Activated CD8-positive, alpha-beta memory T cell treated with anti-CD3 and anti-CD28 coated beads for 24 hours (primary cell): ENCODE data around the gene H2BK1.

Source experiments
- DNase-seq: peaks from one replicate; pipeline ENCODE4 v3.0.0-alpha.2; 2020

H2BK1 gene

GRCh38 chr7:151231080-151231479 lies 20.8 kb upstream of the H2BK1 start:
- DNase-seq = no peak

DNA sequence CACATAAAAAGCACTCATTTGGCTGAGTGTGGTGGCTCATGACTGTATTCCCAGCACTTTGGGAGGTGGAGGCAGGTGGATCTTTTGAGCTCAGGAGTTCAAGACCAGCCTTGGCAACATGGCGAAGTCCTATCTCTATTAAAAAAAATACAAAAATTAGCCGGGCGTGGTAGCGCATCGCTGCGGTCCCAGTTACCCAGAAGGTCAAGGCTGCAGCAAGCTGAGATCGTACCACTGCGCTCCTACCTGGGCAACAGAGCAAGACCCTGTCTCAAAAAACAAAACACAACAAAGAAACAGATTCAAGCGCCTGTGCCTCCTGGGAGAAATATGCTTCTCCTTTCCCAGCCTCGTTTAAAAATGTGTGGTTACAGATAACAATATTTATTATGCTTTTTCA lies 19.0 kb upstream of the H2BK1 start:
- no peak for DNase-seq

GRCh38 chr7:151228024-151228866 lies 18.0 kb upstream of the H2BK1 start:
- no peak for DNase-seq

GRCh38 chr7:151226875-151227782 lies 16.8 kb upstream of the H2BK1 start, which contains the start of gene ABCF2:
ABCF2 (minus strand) TSS chr7:151227205; CDS start chr7:151226458, 747 bp downstream.
- DNase-seq = peak; percentile 99

GRCh38 chr7:151226560-151226874 lies 16.2 kb upstream of the H2BK1 start:
- no peak for DNase-seq

DNA sequence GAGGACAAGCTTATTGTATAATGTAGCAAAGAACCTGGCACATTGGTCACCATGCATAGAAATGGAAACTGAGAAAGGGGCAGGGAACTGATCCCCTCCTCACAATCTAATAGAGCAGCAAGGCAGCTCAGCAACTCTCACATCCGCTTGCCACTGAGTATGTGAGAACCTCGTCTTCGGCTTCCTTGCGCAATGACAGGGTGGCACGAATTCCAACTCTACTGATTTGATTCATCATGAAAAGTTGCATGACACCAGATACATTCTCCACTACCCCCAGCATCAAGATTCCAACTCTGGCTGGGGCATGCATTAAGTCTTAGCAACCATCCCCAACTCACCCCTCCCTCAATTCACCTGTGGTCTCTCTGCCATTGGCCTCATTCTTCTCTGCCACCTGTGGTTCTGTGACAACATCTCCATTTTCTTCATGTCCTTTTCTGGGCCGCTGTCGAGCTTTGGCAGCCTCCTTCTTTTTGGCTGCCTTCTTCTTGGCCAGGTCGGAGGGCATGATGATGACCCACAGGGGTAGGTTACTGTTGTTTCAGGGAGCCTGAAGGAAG lies 15.7 kb upstream of the H2BK1 start:
- no peak for DNase-seq

DNA sequence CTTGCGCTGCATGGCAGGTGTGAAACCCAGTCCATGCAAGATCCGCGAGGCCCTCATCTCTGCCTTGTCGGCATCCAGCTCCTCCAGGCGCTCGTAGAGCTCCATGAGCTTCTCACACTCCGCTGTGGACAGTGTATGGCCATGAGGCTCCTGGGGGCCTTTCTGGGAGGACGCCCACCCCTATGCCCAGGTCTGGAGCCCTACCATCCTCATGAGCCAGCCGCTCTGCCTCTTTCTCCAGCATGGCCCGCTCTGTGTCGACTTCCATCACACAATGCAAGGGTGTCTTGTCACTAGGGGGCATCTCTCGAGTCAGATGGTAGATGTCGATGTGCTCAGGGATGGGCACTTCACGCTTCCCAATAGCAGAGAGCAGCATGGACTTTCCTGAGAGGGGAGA lies 13.4 kb upstream of the H2BK1 start:
- DNase-seq = no peak

DNA sequence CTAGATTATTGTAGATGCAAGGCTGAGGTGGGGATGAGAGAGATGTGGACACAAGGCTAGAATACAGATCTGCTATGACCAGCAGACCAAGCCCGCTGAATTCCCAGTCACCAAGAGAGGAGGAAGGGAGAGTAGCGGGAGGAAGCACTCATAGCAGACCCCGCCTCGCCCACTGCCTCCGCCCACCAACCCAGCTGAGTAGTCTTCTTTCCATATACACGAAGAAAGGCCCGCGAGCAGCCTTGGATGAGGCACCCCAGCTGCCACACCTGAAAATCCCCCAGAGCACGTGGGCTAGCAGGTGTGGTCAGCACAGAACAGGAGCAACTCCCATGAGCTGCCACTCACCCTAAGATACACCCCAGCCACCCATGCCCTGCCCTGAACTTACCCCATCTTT lies 7.9 kb upstream of the H2BK1 start:
- no peak for DNase-seq

DNA sequence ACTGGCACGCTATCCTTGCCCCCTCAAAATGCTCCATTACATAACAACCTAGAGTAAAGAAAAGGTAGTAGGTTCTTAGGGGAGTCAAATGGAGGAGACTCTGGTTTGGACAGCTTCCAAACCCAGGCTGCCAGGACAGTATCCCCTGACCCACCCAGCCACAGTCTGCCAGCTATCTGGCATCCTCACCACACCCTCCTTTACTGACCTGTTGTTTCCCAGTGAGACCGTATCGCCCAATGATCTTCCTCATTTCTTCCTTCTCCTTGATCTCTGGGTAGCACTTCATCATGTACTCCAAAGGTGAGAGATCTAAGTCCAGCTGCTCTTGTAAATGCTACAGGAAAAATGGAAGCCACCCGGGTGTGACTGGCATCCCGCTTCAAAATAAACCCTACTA lies 5.1 kb upstream of the H2BK1 start:
- DNase-seq = no peak

- no peak for DNase-seq
Measured at GRCh38 chr7:151213826-151214225, 3.5 kb upstream of the H2BK1 start.

DNA sequence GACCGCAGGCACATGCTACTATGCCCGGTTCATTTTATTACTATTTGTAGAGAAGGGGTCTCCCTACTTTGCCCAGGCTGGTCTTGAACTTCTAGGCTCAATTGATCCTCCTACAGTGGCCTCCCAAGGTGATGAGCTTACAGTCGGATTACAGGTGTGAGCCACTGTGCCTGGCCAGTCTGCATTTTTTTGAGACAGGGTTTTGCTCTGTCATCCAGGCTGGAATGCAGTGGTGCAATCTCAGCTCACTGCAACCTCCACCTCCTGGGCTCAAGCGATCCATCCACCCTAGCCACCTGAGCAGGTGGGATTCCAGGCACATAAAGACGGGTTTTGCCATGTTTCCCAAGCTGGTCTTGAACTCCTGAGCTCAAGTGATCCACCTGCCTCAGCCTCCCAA lies 2.3 kb upstream of the H2BK1 start:
- no peak for DNase-seq

GRCh38 chr7:151211155-151211772 lies 976 bp upstream of the H2BK1 start:
- no peak for DNase-seq

DNA sequence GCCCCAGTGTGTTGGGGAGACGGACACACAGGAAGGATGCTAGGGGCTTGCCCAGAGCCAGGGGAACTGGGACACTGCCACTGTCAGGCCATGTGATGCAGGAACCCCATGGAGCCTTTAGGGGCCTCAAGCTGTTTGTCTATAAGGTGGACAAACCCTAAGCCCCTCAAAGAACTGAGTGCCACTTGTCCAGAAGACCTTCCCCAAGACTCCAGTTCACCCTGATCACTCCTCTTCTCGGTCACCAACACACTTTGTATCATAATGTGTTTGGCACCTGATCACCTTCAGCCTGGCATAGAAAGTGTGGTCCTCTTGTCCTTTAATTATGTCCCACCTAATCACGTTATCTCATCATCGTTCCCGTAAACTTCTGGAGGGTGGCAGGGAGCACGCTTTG lies 700 bp downstream of the H2BK1 start:
- DNase-seq = no peak

GRCh38 chr7:151208253-151208862 lies 1.9 kb downstream of the H2BK1 start:
- DNase-seq = no peak

- no peak for DNase-seq
Measured at GRCh38 chr7:151207804-151208203, 2.5 kb downstream of the H2BK1 start.

- no peak for DNase-seq
Measured at GRCh38 chr7:151207315-151207714, 3.0 kb downstream of the H2BK1 start.

GRCh38 chr7:151206914-151207313 lies 3.4 kb downstream of the H2BK1 start:
- no peak for DNase-seq

DNA sequence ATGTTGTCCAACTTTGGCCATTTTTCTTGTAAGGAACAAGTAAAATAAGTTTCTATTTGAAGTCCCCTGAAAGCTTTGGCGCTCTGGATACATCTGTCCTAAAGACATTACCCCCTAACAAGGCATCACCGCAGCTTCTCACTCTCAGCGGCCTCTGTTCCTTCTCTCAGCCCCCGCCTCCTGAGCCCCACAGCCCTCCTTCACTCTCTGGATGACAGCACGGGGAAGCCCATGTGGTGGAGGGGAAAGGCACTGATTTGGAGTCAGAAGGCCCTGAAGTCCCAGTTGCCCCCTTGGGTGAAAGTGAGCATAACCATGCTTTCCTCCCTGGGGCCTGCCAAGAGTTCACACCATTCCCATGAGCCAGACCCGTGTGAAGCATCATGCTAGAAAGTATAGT lies 4.6 kb downstream of the H2BK1 start:
- DNase-seq = no peak

DNA sequence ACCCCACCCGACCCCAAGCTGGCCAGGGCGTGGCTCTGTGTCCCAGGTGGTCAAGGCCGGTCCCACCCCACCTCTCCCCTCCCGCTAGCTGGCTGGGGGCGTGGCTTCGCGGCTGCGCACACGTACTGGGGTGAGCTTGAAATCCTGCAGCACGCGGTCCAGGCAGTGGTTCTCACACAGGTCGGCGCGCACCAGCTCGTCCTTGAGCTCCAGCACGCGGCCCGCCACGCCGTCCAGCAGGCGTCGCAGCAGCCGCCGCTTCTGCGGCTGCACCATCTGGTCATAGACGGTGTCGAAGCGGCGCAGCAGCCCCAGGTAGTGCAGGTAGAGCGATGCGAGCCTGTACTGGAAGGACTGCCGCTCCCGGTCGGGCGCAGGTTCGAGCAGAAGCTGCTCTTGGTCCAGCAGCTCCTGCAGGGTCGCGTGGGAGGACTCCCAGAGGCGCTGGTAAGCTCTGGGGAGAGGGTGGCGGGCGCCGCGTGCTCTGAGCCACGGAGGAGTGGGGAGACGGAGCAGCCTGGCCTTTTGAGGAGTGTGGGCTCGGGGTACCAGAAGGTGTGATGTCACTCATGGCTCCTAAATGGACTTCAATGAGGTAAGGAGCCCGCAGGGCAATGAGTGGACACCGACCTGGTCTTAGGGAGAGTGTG lies 5.8 kb downstream of the H2BK1 start:
- DNase-seq = no peak

DNA sequence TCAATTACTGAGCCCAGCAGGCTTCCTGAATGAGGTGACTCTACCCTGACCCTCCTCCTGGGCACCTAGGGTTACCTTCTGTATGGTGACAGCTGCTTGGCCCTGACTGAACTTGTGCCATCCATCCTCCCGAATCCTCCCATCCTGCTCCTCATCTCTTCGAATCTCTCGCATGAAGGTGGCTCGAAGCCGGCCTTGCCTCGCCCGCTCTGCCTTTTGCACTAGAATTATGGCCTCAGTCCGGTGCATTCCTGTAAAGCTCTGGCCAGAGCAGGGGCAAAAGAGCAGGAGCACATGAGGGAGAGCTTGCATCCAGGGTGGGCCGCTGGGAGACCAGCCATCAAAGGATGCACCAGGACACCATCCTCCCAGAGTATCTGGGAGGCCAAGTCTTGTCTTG lies 7.5 kb downstream of the H2BK1 start:
- DNase-seq = no peak

GRCh38 chr7:151201751-151202150 lies 8.5 kb downstream of the H2BK1 start:
- no peak for DNase-seq

- no peak for DNase-seq
Measured at GRCh38 chr7:151201344-151201743, 8.9 kb downstream of the H2BK1 start.
